ENCODE data around the gene CYP26A1. TPM values are rescaled to one million over a fixed set of nuclear protein-coding genes. Genes with fewer than 3 reads are reported as not detected.

The CYP26A1 gene, protein sequence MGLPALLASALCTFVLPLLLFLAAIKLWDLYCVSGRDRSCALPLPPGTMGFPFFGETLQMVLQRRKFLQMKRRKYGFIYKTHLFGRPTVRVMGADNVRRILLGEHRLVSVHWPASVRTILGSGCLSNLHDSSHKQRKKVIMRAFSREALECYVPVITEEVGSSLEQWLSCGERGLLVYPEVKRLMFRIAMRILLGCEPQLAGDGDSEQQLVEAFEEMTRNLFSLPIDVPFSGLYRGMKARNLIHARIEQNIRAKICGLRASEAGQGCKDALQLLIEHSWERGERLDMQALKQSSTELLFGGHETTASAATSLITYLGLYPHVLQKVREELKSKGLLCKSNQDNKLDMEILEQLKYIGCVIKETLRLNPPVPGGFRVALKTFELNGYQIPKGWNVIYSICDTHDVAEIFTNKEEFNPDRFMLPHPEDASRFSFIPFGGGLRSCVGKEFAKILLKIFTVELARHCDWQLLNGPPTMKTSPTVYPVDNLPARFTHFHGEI
- total RNA-seq (2021; ENCODE audit: unreplicated experiment) (1.5 TPM), Bru-seq, nascent RNA (percentile 28 among the genes with signal in this experiment), BruChase-seq, experiment 1, labeled RNA remaining after a 2-hour chase (percentile 42 among the genes with signal in this experiment), BruChase-seq, experiment 2, labeled RNA remaining after a 6-hour chase (percentile 42 among the genes with signal in this experiment)
- polyA plus RNA-seq (2012; ENCODE audit: insufficient read length), result 2.7 TPM
- long read RNA-seq, partial matches to known transcripts, result 0 of 1 reads
- long read RNA-seq, other reads (novel, unspliced or antisense), result 1 of 1 reads

DNA sequence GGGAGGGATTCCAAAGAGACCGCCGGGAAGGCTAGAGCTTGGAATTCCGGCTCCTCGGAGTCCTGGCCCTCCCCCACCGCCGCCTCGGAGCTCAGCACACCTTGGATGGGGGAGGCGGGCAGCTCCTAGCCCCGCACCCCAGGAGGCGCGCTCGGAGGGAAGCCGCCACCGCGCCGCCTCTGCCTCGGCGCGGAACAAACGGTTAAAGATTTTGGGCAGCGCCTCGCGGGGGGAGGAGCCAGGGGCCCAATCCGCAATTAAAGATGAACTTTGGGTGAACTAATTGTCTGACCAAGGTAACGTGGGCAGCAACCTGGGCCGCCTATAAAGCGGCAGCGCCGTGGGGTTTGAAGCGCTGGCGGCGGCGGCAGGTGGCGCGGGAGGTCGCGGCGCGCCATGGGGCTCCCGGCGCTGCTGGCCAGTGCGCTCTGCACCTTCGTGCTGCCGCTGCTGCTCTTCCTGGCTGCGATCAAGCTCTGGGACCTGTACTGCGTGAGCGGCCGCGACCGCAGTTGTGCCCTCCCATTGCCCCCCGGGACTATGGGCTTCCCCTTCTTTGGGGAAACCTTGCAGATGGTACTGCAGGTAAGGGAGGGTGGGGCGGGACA, at the start of gene CYP26A1:
CYP26A1 (plus strand) TSS at position 355 of the 608 bp plus-strand sequence; CDS start at position 397, 42 bp downstream.
- TF ChIP-seq, protein P1, sequence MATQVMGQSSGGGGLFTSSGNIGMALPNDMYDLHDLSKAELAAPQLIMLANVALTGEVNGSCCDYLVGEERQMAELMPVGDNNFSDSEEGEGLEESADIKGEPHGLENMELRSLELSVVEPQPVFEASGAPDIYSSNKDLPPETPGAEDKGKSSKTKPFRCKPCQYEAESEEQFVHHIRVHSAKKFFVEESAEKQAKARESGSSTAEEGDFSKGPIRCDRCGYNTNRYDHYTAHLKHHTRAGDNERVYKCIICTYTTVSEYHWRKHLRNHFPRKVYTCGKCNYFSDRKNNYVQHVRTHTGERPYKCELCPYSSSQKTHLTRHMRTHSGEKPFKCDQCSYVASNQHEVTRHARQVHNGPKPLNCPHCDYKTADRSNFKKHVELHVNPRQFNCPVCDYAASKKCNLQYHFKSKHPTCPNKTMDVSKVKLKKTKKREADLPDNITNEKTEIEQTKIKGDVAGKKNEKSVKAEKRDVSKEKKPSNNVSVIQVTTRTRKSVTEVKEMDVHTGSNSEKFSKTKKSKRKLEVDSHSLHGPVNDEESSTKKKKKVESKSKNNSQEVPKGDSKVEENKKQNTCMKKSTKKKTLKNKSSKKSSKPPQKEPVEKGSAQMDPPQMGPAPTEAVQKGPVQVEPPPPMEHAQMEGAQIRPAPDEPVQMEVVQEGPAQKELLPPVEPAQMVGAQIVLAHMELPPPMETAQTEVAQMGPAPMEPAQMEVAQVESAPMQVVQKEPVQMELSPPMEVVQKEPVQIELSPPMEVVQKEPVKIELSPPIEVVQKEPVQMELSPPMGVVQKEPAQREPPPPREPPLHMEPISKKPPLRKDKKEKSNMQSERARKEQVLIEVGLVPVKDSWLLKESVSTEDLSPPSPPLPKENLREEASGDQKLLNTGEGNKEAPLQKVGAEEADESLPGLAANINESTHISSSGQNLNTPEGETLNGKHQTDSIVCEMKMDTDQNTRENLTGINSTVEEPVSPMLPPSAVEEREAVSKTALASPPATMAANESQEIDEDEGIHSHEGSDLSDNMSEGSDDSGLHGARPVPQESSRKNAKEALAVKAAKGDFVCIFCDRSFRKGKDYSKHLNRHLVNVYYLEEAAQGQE (IDR thresholded peaks at IDR 0.05; ENCODE audit: insufficient read depth in 1 of 2, low read depth in 2 of 2, low read length in 1 of 2), result no peak
- peak; percentile 36; the same call in 1 of the 2 replicates for TF ChIP-seq TCF7L2 (IDR thresholded peaks at IDR 0.05; ENCODE audit: low read depth, low read length)
- DNase-seq (ENCODE audit: low read depth, low spot score) (no peak), ATAC-seq (peak; percentile 13; the same call in 1 of the 2 replicates)
- Histone ChIP-seq H3K9me3 (ENCODE audit: control insufficient read depth, insufficient read depth, low read depth, low read length) (no peaks in the 10 kb centered on the region), H3K4me1 (ENCODE audit: control insufficient read depth, insufficient read depth, low read length) (peaks cover 13% of the 10 kb centered on the region), H3K27ac (ENCODE audit: low read length) (no peak within 1 kb of the TSS), H3K4me3 (ENCODE audit: low read depth in 2 of 2, low read length in 2 of 2) (peak within 1 kb of the TSS; percentile 42 to 62), H3K27me3 (ENCODE audit: control insufficient read depth, insufficient read depth, low read length) (peaks cover 26% of the 10 kb centered on the region), H3K36me3 (ENCODE audit: control insufficient read depth, insufficient read depth, low read length) (no peaks in the 10 kb centered on the region)
- POLR2A ChIA-PET, result interaction anchor here (0.7 kb wide), 1 partner anchor 10 kb away, joined by 4 read pairs; no protein-coding TSS in a partner anchor
- CTCF ChIA-PET, result no interaction called here
- intact Hi-C loops (cut with micrococcal nuclease; ENCODE audit: unreplicated experiment) (loop anchor here (10.0 kb wide), 1 partner anchor 189 kb away; no protein-coding TSS in a partner anchor), in situ Hi-C loops (cut with HindIII; ENCODE audit: low pct_unique_long_range_greater_than_20kb, low sequenced_read_pairs) (no loop called here)
- no TSS peak for BruUV-seq (replicated peaks)

DNA sequence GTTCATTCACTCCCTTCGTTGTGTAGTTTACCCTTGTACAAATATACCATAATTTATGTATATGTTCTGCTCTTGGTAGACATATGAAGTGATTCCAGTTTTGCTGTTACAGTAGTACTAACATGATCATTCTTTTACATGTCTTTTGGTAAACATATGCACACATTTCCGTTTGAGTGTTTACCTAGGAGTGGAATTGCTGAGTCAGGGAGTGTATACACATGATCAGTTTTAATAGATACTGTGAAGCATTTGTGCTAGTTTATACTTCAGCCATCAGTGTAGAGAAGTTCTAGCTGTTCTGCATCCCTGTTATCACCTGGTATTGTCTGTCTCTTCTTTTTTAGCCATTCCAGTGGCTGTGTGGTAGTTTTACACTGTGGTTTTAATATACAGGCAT, 47.6 kb upstream of the CYP26A1 start:
- no peaks in the 10 kb centered on the region for H3K36me3 ChIP-seq (ENCODE audit: control insufficient read depth, insufficient read depth, low read length)
- DNase-seq (ENCODE audit: low read depth, low spot score), result no peak
- H3K9me3 ChIP-seq (ENCODE audit: control insufficient read depth, insufficient read depth, low read depth, low read length), result no peaks in the 10 kb centered on the region
- no peak for TF ChIP-seq TCF7L2 (IDR thresholded peaks at IDR 0.05; ENCODE audit: low read depth, low read length)
- no peak for TF ChIP-seq SIN3A (IDR thresholded peaks at IDR 0.05; ENCODE audit: borderline replicate concordance, insufficient read depth, low read depth, low read length)
- TF ChIP-seq, protein P1 (IDR thresholded peaks at IDR 0.05; ENCODE audit: insufficient read depth in 1 of 2, low read depth in 2 of 2, low read length in 1 of 2), result no peak
- TF ChIP-seq, protein P2, sequence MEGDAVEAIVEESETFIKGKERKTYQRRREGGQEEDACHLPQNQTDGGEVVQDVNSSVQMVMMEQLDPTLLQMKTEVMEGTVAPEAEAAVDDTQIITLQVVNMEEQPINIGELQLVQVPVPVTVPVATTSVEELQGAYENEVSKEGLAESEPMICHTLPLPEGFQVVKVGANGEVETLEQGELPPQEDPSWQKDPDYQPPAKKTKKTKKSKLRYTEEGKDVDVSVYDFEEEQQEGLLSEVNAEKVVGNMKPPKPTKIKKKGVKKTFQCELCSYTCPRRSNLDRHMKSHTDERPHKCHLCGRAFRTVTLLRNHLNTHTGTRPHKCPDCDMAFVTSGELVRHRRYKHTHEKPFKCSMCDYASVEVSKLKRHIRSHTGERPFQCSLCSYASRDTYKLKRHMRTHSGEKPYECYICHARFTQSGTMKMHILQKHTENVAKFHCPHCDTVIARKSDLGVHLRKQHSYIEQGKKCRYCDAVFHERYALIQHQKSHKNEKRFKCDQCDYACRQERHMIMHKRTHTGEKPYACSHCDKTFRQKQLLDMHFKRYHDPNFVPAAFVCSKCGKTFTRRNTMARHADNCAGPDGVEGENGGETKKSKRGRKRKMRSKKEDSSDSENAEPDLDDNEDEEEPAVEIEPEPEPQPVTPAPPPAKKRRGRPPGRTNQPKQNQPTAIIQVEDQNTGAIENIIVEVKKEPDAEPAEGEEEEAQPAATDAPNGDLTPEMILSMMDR (IDR thresholded peaks at IDR 0.05), result no peak
- TF ChIP-seq POLR2AphosphoS5 (IDR thresholded peaks at IDR 0.05; ENCODE audit: low read depth, low read length), result no peak
- intact Hi-C loops (cut with micrococcal nuclease; ENCODE audit: unreplicated experiment), result no loop called here
- ChIA-PET POLR2A (no interaction called here), CTCF (no interaction called here)
- ATAC-seq, result no peak
- no peak overlapping the region for H3K4me3 ChIP-seq (ENCODE audit: low read depth in 2 of 2, low read length in 2 of 2)
- in situ Hi-C loops (cut with HindIII; ENCODE audit: low pct_unique_long_range_greater_than_20kb, low sequenced_read_pairs), result no loop called here
- no peaks in the 10 kb centered on the region for H3K27me3 ChIP-seq (ENCODE audit: control insufficient read depth, insufficient read depth, low read length)
- H3K27ac ChIP-seq (ENCODE audit: low read length), result no peak overlapping the region
- peaks cover 12% of the 10 kb centered on the region; the same call in 1 of the 2 replicates for H3K4me1 ChIP-seq (ENCODE audit: control insufficient read depth, insufficient read depth, low read length)
- no TSS peak for BruUV-seq (replicated peaks)
